IPS DF 6.9 (cell line): ENCODE results near the gene SHISA9.

Experiments used
- DNase-seq: peaks from one replicate; pipeline ENCODE4 v3.0.0-alpha.2; 2013; ENCODE audit warnings: low read depth, low spot score
- H3K27ac ChIP-seq: one replicate; pipeline ENCODE4 v1.5.1; 2013; ENCODE audit warnings: low read length, control low read depth
- H3K27me3 ChIP-seq: 2 replicates; pipeline ENCODE4 v1.6.1; 2013; ENCODE audit warnings: mild to moderate bottlenecking, low read length; ENCODE audit not compliant: control insufficient read depth, insufficient read depth
- H3K36me3 ChIP-seq: 2 replicates; pipeline ENCODE4 v1.6.1; 2013; ENCODE audit warnings: low read length; ENCODE audit not compliant: control insufficient read depth, insufficient read depth
- H3K4me1 ChIP-seq: 2 replicates; pipeline ENCODE4 v1.6.1; 2013; ENCODE audit warnings: low read length; ENCODE audit not compliant: control insufficient read depth, insufficient read depth
- H3K4me3 ChIP-seq: 2 replicates; pipeline ENCODE4 v1.5.1; 2013; ENCODE audit warnings: mild to moderate bottlenecking, low read length
- H3K9me3 ChIP-seq: 2 replicates; pipeline ENCODE4 v1.6.1; 2013; ENCODE audit warnings: low read length, inconsistent platforms; ENCODE audit not compliant: control insufficient read depth, insufficient read depth
- WGBS: extraction: QIAGEN DNeasy Blood & Tissue Kit; methylation state at CpG from one replicate; pipeline ENCODE4 v1.1.7; 2013; ENCODE audit warnings: mixed read lengths, missing lambda C conversion rate; ENCODE audit not compliant: insufficient read length, insufficient coverage; 5-methylcytosine and 5-hydroxymethylcytosine counted together

The SHISA9 gene

DNA sequence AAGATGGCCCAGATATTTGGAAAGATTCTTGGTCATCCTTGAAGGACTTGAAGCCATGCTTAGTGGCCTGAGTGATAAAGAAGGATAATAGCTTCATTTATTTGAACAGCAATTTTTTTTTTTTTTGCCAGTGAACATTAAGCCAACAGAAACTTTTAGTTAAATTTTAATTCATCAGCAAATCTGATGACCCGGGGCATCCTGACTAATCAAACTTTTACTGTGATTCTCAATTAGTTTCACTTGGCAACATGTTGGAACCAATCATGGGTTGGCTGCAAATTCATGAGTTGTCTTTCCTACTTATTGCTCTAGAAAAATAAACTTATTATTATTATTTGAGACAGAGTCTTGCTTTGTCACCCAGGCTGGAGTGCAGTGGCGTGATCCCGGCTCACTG lies 74.4 kb downstream of the SHISA9 start:
- WGBS = no CpG with 5 or more reads among the region's 3 CpGs
- Histone ChIP-seq H3K4me1 (peaks cover 2% of the 10 kb centered on the region; the same call in 1 of the 2 replicates), H3K9me3 (no peaks in the 10 kb centered on the region), H3K27me3 (no peaks in the 10 kb centered on the region), H3K4me3 (no peak overlapping the region), H3K27ac (no peak overlapping the region), H3K36me3 (no peaks in the 10 kb centered on the region)
- no peak for DNase-seq

DNA sequence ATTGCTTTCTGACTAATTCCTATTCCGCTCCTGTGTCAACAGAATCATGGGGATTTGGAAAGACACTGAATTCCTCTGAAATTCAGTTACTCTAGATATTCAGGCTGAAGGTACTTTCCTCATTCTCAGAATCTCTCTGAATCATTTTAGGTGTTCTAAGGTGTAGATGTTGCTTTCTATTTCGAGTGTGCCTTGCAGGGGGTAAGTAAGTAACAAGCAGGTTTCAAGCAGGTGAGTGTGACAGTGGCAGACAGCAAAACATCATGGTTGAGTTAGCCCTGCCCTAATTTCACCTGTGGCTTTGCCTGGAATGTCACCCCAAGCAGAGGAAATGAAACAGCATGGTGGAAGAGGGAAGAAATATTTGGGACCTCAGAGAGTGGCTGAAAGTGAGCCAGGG lies 75.1 kb downstream of the SHISA9 start:
- H3K27me3 ChIP-seq = no peaks in the 10 kb centered on the region
- H3K4me3 ChIP-seq = no peak overlapping the region
- no peak overlapping the region for H3K27ac ChIP-seq
- H3K4me1 ChIP-seq = peaks cover 2% of the 10 kb centered on the region; the same call in 1 of the 2 replicates
- H3K36me3 ChIP-seq = no peaks in the 10 kb centered on the region
- no peaks in the 10 kb centered on the region for H3K9me3 ChIP-seq
- no peak for DNase-seq
- WGBS = no CpG with 5 or more reads among the region's 2 CpGs

DNA sequence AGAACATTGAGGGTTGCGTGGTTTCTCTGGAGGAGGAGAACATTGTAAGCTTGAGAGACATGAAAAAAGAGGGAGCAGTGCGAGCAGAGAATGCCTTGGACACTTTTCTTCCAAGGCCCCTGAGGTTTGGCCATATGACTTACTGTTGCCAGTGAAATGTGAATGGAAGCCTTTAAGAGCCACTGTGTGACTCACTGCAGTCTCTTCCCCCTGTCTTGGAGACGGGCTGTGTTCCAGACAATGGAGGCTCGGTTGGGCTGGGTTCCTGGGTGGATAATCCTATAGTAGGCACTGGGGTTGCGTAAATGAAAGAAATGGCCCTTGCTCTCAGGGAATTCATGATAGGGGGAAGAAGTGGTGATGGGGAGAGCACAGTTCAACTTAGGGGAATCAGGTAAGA lies 75.5 kb downstream of the SHISA9 start:
- no peak overlapping the region for H3K27ac ChIP-seq
- no CpG with 5 or more reads among the region's 5 CpGs for WGBS
- H3K9me3 ChIP-seq = no peaks in the 10 kb centered on the region
- H3K4me1 ChIP-seq = peaks cover 2% of the 10 kb centered on the region; the same call in 1 of the 2 replicates
- no peak overlapping the region for H3K4me3 ChIP-seq
- H3K27me3 ChIP-seq = no peaks in the 10 kb centered on the region
- H3K36me3 ChIP-seq = no peaks in the 10 kb centered on the region
- DNase-seq = no peak

DNA sequence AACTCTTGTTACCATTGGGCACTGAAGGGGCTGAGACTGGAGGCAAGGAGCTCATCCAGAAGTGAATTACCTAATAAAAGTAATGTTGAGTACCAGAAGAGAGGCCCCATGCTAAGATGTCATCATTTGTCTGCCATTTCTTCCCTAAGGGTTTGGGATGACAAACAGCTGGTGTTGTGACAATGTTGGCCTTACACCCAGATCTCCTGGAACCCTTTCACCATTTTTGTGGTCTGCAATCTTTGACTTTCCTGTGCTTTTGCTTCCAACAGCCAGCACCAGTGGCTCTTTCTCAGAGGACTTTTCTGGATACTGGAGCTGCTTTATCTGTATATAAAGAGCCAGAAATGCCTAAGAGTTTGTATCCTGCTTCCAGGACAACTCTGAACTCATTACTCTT lies 84.1 kb downstream of the SHISA9 start:
- Histone ChIP-seq H3K27me3 (no peaks in the 10 kb centered on the region), H3K27ac (no peak overlapping the region), H3K36me3 (no peaks in the 10 kb centered on the region), H3K4me3 (no peak overlapping the region), H3K9me3 (no peaks in the 10 kb centered on the region), H3K4me1 (no peaks in the 10 kb centered on the region)
- no peak for DNase-seq

DNA sequence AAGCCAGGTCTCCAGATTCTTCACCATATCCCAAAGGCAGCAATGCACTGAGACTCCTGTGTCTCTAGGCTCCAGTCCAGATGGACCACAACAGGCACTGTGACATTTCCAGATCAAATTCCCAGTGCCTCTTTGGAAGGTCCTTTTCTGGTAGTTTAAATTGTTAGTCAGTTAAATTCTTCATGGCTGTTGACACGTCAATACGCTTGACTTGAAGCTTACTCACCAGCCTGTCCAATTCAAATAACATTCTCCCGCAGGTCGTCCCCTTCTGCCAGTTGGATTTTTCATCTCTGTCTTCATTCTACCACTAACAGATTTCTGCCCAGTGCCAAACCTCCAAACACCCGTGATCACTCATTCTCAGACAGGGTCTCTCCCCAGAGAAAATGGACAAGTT lies 86.7 kb downstream of the SHISA9 start:
- Histone ChIP-seq H3K36me3 (no peaks in the 10 kb centered on the region), H3K27me3 (no peaks in the 10 kb centered on the region), H3K27ac (no peak overlapping the region), H3K4me1 (no peaks in the 10 kb centered on the region), H3K9me3 (no peaks in the 10 kb centered on the region), H3K4me3 (no peak overlapping the region)
- no peak for DNase-seq
- no CpG with 5 or more reads among the region's 5 CpGs for WGBS

DNA sequence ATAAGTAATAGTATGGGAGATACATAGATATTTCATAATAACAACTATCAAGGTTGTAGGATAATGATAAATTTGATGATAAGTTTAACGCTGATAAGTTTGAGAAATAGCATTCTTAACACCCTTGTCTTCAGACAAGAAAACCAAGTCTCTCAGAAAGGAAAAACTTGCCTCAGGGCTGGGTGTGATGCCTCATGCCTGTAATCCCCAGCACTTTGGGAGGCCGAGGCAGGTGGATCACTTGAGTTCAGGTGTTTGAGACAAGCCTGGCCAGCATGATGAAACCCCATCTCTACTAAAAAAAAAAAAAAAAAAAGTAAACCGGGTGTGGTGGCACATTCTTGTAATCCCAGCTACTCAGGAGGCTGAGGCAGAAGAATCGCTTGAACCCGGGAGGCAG lies 90.7 kb downstream of the SHISA9 start:
- Histone ChIP-seq H3K4me1 (peaks cover 1% of the 10 kb centered on the region; the same call in 1 of the 2 replicates), H3K36me3 (peaks cover 3% of the 10 kb centered on the region; the same call in 1 of the 2 replicates), H3K27me3 (no peaks in the 10 kb centered on the region), H3K4me3 (no peak overlapping the region), H3K27ac (no peak overlapping the region), H3K9me3 (no peaks in the 10 kb centered on the region)
- no CpG with 5 or more reads among the region's 5 CpGs for WGBS
- no peak for DNase-seq

DNA sequence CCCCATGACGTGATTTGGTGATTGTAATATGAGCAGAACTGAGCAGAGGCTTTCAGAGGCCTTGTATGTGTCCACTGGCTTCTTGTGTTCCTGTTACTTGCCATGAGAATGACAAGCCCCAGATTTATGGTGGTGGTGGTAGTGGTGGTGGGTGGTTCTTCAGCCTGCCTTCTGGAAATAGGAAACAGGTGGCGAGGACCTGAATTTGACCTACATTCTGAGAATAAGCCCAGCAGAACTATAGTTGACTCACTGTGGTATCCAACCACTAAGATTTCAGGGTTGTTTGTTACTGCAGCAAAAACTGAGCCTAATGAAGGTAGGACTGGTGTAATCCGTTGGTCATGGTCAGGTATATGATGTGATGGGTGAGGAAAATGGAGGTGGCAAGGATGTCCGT lies 93.0 kb downstream of the SHISA9 start:
- Histone ChIP-seq H3K4me1 (peaks cover 1% of the 10 kb centered on the region; the same call in 1 of the 2 replicates), H3K27me3 (no peaks in the 10 kb centered on the region), H3K36me3 (peaks cover 3% of the 10 kb centered on the region; the same call in 1 of the 2 replicates), H3K4me3 (no peak overlapping the region), H3K9me3 (no peaks in the 10 kb centered on the region), H3K27ac (no peak overlapping the region)
- WGBS = no CpG with 5 or more reads among the region's 4 CpGs
- no peak for DNase-seq

DNA sequence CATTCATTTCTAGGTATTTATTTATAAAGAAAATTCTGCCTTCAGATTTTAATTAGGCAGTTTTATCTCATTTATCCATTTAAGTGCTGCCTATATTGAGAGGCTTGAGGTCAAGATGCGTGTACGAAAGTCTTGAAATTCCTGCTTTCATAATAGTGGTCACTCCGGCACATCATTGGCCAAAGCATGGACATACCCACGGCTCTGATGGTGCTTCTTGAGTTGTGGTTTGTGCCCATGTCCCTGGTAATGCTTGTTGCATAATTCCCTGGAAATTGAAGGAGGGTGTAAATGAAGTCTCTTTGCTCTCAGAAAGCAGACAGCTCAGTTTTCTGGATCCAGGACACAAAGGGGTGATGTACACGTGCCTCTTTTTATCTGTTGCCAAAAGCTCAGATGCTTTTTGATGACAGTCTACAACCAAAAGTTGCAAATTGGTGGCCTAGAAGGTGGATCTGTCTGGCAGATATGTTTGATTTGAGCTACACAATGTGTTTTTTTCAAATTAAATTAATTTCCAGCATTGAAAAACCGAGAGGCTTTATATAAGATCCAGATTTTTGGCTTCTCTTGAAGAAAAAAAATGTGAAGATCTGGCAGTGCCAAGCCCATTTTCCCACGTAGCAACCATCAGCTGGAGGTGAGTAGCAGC lies 94.4 kb downstream of the SHISA9 start:
- Histone ChIP-seq H3K27me3 (no peaks in the 10 kb centered on the region; the same call in 1 of the 2 replicates), H3K27ac (no peak overlapping the region), H3K9me3 (no peaks in the 10 kb centered on the region), H3K4me1 (peaks cover 1% of the 10 kb centered on the region; the same call in 1 of the 2 replicates), H3K4me3 (no peak overlapping the region), H3K36me3 (peaks cover 3% of the 10 kb centered on the region; the same call in 1 of the 2 replicates)
- DNase-seq = no peak
- no CpG with 5 or more reads among the region's 7 CpGs for WGBS

DNA sequence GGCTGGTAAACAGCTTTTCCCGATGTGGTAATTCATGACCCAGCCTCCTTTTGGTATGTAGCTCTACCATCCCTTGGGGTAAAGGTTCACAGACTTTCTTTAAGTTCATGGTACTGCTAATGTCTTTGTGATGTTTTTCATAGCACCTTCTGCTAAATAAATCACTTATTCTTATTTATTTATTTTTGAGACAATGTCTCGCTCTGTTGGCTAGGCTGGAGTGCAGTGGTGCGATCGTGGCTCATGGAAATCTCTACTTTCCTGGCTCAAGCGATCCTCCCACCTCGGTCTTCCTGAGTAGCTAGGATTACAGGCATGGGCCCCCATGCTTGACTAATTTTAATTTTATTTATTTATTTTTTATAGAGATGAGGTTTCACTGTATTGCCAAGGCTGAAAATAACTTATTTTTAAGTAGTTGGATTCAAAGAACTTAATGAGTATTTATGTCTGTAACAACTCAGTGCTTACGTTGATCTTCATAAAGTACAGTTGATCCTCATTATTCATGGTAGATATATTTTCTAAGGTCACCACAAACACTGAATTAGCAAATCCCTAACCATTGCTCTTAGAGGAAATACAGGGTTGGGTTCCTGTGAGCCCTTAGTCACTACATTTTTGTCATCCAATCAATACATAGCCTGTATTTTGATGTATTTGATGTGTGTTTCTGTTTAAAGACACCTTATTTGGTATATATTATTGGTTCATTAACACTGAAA lies 97.1 kb downstream of the SHISA9 start:
- no peak overlapping the region for H3K4me3 ChIP-seq
- no CpG with 5 or more reads among the region's 7 CpGs for WGBS
- peaks cover 3% of the 10 kb centered on the region; the same call in 1 of the 2 replicates for H3K36me3 ChIP-seq
- no peaks in the 10 kb centered on the region for H3K9me3 ChIP-seq
- DNase-seq = no peak
- H3K4me1 ChIP-seq = peaks cover 1% of the 10 kb centered on the region; the same call in 1 of the 2 replicates
- H3K27ac ChIP-seq = no peak overlapping the region
- H3K27me3 ChIP-seq = no peaks in the 10 kb centered on the region; the same call in 1 of the 2 replicates

DNA sequence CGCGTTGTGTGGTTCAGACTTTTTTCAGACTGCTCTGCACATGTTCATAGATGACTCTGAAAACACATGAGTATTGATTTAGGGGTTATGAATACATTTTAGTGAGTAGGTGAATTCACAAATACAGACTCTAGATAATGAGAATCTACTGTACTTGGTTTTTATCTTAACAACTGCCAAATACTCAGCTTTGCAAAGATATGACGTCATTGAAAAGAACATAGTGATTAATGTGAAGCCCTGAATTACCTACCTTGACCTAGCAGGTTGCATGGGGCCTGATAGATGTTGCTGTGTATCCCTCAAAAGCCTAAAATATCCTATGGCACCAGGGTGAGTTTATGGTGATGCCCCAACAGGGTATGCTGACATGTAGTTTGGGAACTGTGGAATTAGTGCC lies 98.0 kb downstream of the SHISA9 start:
- Histone ChIP-seq H3K36me3 (peaks cover 3% of the 10 kb centered on the region; the same call in 1 of the 2 replicates), H3K27me3 (no peaks in the 10 kb centered on the region; the same call in 1 of the 2 replicates), H3K4me1 (peaks cover 1% of the 10 kb centered on the region; the same call in 1 of the 2 replicates), H3K9me3 (no peaks in the 10 kb centered on the region), H3K27ac (no peak overlapping the region), H3K4me3 (no peak overlapping the region)
- DNase-seq = no peak
- no CpG with 5 or more reads among the region's 3 CpGs for WGBS
